H1 (cell line): ENCODE measurements around the gene RGS6. TPM values are rescaled to one million over a fixed set of nuclear protein-coding genes. Genes with fewer than 3 reads are reported as not detected.
A peak's percentile ranks its signal among the peaks of the same experiment; 100 is the strongest.

ENCODE experiments used
- EGR1 ChIP-seq: IDR thresholded peaks from 2 replicates; pipeline ENCODE4 v1.6.1; 2011; ENCODE audit warnings: low read depth, low read length, borderline replicate concordance
- FOSL1 ChIP-seq: IDR thresholded peaks from 2 replicates; pipeline ENCODE4 v1.6.1; 2011; ENCODE audit warnings: mild to moderate bottlenecking, low read depth, low read length, moderate library complexity; ENCODE audit not compliant: insufficient read depth
- RFX5 ChIP-seq: IDR thresholded peaks from 2 replicates; pipeline ENCODE4 v1.6.1; 2011; ENCODE audit warnings: low read depth, low read length, improper control_type of control experiment, borderline replicate concordance
- SUZ12 ChIP-seq: fragments of 200-600 bp; sonication (generic); IDR thresholded peaks from 2 replicates; pipeline ENCODE4 v1.6.1; 2012; ENCODE audit warnings: mild to moderate bottlenecking, inconsistent platforms, low read length, moderate library complexity, mixed read lengths
- TCF12 ChIP-seq: IDR thresholded peaks from 2 replicates; pipeline ENCODE4 v1.6.1; 2011; ENCODE audit warnings: low read depth, mild to moderate bottlenecking, low read length
- YY1 ChIP-seq: IDR thresholded peaks from 2 replicates; pipeline ENCODE4 v1.6.1; 2011; ENCODE audit warnings: low read depth, mild to moderate bottlenecking, low read length
- polyA plus RNA-seq, 7 experiments: library from polyadenylated mRNA; depleted of rRNA in 3 of 7; stranded (reverse) in 5 of 7; unstranded in 2 of 7; fragments of >200 nt in 5 of 7; fragments of 200-250 nt in 2 of 7; gene quantifications; 1 replicate in 5 of 7; 2 replicates in 1 of 7; 4 replicates in 1 of 7; pipeline versions ENCODE4 v1.2.1 to v1.2.3, GENCODE V29; 2011 to 2013; ENCODE audit warnings: missing spikeins in 2 of 7, mixed read lengths in 2 of 7
- total RNA-seq: library from RNA; stranded (reverse); fragmentation: NEBNext Ultra II Directional; extraction: Animal tissue kit (Norgen Biotek cat#: 25700); gene quantifications from 2 replicates; pipeline ENCODE4 v1.2.1, GENCODE V29; 2021
- TF ChIP-seq, protein P1 (sequence below): IDR thresholded peaks from 2 replicates; pipeline ENCODE4 v1.6.1; 2012; ENCODE audit warnings: inconsistent platforms
- TF ChIP-seq, protein P2 (sequence below), 3 experiments: IDR thresholded peaks; 1 replicate in 2 of 3; 2 replicates in 1 of 3; pipeline versions ENCODE4 v1.5.1 to v1.6.1; 2011; ENCODE audit warnings: low read length in 3 of 3, mild to moderate bottlenecking in 3 of 3, inconsistent platforms in 2 of 3, low read depth in 1 of 3, moderate library complexity in 1 of 3; ENCODE audit not compliant: insufficient read depth in 1 of 3; ENCODE audit errors: control extremely low read depth in 1 of 3
- TF ChIP-seq, protein P3 (sequence below): IDR thresholded peaks from 2 replicates; pipeline ENCODE4 v1.6.1; 2012; ENCODE audit warnings: low read length, inconsistent platforms

RGS6 gene
- total and polyA plus RNA-seq, 2 of the 8 experiments (the other 6 are each of a cell fraction or from before 2014, with no cell fraction given), result 0.26 to 1.1 TPM

DNA sequence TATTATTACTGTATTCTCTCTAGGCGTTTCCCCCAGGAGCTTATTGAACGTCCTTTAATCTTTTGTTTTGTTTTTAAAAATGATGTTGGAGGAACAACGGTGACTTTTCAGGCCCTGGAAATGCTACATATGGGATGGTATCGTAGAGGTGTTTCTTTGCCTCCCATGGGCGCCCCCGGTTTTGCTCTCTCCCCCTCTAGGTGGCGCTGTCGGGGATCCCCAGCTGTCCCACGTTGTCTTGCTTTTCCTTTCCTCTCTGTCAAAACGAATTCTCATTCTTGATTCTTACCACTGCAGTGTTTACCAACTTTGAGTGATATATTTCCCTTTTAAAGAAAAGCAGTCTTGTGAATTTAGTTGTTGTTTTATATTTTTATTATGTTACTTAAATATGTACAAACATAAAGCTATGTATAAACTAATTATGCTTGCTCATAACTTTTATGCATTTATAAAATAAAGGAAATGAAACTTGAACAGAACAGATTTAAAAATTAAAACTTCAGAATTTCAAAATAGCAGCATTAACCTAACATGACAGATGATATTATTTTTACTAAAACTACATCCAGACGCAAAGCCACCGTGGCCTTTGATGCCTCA is 171.9 kb downstream of the RGS6 start (continued):
- TF ChIP-seq RFX5 (no peak), EGR1 (peak; percentile 58; the same call in 1 of the 2 replicates), YY1 (peak; percentile 34; the same call in 1 of the 2 replicates), SUZ12 (no peak), FOSL1 (no peak), TCF12 (no peak)
- TF ChIP-seq, protein P1, sequence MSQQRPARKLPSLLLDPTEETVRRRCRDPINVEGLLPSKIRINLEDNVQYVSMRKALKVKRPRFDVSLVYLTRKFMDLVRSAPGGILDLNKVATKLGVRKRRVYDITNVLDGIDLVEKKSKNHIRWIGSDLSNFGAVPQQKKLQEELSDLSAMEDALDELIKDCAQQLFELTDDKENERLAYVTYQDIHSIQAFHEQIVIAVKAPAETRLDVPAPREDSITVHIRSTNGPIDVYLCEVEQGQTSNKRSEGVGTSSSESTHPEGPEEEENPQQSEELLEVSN, result no peak
- TF ChIP-seq, protein P2, sequence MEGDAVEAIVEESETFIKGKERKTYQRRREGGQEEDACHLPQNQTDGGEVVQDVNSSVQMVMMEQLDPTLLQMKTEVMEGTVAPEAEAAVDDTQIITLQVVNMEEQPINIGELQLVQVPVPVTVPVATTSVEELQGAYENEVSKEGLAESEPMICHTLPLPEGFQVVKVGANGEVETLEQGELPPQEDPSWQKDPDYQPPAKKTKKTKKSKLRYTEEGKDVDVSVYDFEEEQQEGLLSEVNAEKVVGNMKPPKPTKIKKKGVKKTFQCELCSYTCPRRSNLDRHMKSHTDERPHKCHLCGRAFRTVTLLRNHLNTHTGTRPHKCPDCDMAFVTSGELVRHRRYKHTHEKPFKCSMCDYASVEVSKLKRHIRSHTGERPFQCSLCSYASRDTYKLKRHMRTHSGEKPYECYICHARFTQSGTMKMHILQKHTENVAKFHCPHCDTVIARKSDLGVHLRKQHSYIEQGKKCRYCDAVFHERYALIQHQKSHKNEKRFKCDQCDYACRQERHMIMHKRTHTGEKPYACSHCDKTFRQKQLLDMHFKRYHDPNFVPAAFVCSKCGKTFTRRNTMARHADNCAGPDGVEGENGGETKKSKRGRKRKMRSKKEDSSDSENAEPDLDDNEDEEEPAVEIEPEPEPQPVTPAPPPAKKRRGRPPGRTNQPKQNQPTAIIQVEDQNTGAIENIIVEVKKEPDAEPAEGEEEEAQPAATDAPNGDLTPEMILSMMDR (IDR thresholded peaks at IDR 0.05; ENCODE audit: control extremely low read depth in 1 of 3, insufficient read depth in 1 of 3, low read depth in 1 of 3, low read length in 3 of 3), result peak; percentile 79 to 87 (median 81)
- TF ChIP-seq, protein P3, sequence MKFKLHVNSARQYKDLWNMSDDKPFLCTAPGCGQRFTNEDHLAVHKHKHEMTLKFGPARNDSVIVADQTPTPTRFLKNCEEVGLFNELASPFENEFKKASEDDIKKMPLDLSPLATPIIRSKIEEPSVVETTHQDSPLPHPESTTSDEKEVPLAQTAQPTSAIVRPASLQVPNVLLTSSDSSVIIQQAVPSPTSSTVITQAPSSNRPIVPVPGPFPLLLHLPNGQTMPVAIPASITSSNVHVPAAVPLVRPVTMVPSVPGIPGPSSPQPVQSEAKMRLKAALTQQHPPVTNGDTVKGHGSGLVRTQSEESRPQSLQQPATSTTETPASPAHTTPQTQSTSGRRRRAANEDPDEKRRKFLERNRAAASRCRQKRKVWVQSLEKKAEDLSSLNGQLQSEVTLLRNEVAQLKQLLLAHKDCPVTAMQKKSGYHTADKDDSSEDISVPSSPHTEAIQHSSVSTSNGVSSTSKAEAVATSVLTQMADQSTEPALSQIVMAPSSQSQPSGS, result no peak
